Measurements from ENCODE around the gene CSK. TPM values are rescaled to one million over a fixed set of nuclear protein-coding genes. Genes with fewer than 3 reads are reported as not detected.

CSK gene
- total RNA-seq, 3 donors from 2014 or later (not counting 1 experiment from before 2014, with no cell fraction given), result 282 to 334 (median 287) TPM

DNA sequence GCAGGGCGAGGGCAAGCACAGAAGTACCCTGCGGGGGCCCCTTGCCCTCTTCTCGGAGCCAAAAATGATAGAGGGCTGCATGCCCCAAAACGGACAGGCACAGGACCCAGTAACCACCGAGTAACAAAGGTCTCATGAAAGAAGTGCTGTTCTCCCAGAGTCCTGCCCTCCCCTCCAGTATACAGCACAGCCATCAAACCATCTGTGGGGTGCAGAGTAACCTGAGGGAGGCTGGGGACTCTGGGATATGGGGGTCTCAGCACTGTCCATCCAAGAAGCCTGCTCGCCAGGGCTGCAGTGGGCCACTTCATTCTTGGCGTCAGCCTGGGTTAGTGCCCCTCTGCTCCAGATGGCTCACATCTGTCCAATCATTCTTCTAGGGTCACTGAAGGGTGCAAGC lies 55.0 kb downstream of the CSK start:
- Mint-ChIP-seq H3K27me3 (ENCODE audit: low read depth in 2 of 2) (no peaks in the 10 kb centered on the region), H3K27ac (no peak overlapping the region), H3K36me3 (no peaks in the 10 kb centered on the region), H3K4me1 (peaks cover 4 to 22% of the 10 kb centered on the region in 2 donors), H3K4me3 (no peak overlapping the region), H3K9me3 (no peaks in the 10 kb centered on the region)
- TF ChIP-seq, protein P1, sequence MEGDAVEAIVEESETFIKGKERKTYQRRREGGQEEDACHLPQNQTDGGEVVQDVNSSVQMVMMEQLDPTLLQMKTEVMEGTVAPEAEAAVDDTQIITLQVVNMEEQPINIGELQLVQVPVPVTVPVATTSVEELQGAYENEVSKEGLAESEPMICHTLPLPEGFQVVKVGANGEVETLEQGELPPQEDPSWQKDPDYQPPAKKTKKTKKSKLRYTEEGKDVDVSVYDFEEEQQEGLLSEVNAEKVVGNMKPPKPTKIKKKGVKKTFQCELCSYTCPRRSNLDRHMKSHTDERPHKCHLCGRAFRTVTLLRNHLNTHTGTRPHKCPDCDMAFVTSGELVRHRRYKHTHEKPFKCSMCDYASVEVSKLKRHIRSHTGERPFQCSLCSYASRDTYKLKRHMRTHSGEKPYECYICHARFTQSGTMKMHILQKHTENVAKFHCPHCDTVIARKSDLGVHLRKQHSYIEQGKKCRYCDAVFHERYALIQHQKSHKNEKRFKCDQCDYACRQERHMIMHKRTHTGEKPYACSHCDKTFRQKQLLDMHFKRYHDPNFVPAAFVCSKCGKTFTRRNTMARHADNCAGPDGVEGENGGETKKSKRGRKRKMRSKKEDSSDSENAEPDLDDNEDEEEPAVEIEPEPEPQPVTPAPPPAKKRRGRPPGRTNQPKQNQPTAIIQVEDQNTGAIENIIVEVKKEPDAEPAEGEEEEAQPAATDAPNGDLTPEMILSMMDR (IDR thresholded peaks at IDR 0.05), result no peak
- no peak overlapping the region for H3K27ac ChIP-seq (ENCODE audit: low read length)
- WGBS (ENCODE audit: insufficient coverage), result 96% methylated on average over 7 of the region's 7 CpGs
- H3K27me3 ChIP-seq (ENCODE audit: control insufficient read depth, insufficient read depth, low read length), result no peaks in the 10 kb centered on the region
- ATAC-seq (no peak), DNase-seq (no peak)
- no peak overlapping the region for H3K4me3 ChIP-seq (ENCODE audit: low read length)
- no peaks in the 10 kb centered on the region for H3K9me3 ChIP-seq (ENCODE audit: control insufficient read depth, insufficient read depth, low read length)
- H3K4me1 ChIP-seq (ENCODE audit: control insufficient read depth, insufficient read depth, low read length), result peaks cover 7% of the 10 kb centered on the region
- intact Hi-C loops (cut with micrococcal nuclease), result no loop called here
- peaks cover 6% of the 10 kb centered on the region for H3K36me3 ChIP-seq (ENCODE audit: control insufficient read depth, insufficient read depth, low read length)

DNA sequence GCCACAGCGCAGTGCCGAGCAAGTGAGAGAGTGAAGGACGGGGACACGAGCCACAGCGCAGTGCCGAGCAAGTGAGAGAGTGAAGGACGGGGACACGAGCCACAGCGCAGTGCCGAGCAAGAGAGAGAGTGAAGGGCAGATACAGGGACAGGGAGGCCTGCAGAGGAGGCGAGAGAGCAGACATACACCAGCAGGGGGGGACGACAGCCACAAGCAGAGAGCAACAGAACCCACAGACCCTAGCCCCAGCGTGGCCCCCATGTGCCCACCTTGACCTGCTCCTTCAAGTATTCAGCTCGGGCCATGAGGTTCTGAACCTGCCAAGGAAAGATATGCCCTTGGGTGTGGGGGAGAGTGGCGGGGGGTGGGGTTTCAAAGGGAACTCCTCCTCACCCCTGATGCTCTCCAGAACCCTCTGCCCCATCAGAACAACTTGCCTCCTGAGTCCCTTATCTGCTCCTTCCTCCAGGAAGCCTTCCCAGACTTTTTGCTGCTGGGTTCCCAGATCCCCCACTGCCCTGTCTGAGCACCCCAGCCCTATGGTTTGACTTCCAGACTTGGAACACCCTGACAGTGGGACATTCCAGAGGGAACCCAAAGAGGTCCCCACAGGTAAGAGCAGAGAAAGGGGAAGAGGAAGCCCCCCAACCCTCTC lies 55.7 kb downstream of the CSK start:
- Histone ChIP-seq H3K27me3 (ENCODE audit: control insufficient read depth, insufficient read depth, low read length) (no peaks in the 10 kb centered on the region), H3K27ac (ENCODE audit: low read length) (no peak overlapping the region), H3K36me3 (ENCODE audit: control insufficient read depth, insufficient read depth, low read length) (peaks cover 6% of the 10 kb centered on the region), H3K9me3 (ENCODE audit: control insufficient read depth, insufficient read depth, low read length) (no peaks in the 10 kb centered on the region), H3K4me1 (ENCODE audit: control insufficient read depth, insufficient read depth, low read length) (peaks cover 14% of the 10 kb centered on the region), H3K4me3 (ENCODE audit: low read length) (no peak overlapping the region)
- no peak overlapping the region for H3K4me3 Mint-ChIP-seq
- no peaks in the 10 kb centered on the region for H3K9me3 Mint-ChIP-seq
- no peaks in the 10 kb centered on the region for H3K36me3 Mint-ChIP-seq
- no peak overlapping the region for H3K27ac Mint-ChIP-seq
- H3K4me1 Mint-ChIP-seq, result peaks cover 4 to 27% of the 10 kb centered on the region in 2 donors
- ATAC-seq (no peak), DNase-seq (no peak)
- intact Hi-C loops (cut with micrococcal nuclease), result no loop called here
- no peaks in the 10 kb centered on the region for H3K27me3 Mint-ChIP-seq (ENCODE audit: low read depth in 2 of 2)
- 89% methylated on average over 14 of the region's 15 CpGs for WGBS (ENCODE audit: insufficient coverage)
- TF ChIP-seq, protein P1 (IDR thresholded peaks at IDR 0.05), result no peak

DNA sequence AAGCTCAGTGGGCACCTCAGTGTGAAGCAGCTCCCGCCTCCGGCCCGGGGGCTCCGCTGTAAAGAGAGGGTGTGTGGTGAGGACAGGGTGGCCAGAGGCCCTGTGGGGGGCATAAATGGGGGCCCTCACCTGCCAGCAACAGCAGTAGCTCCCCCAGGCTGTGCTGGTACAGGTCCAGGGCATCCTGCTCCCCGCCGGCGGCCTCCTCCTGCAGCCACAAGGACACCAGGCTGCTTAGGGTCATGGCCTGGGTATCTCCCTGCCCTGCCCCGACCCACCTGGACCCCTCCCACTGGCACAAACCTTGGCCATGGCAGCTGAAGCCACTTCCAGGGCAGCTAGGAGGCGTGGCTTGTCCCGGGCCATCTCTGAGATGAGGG lies 56.2 kb downstream of the CSK start:
- Mint-ChIP-seq H3K4me1 (peaks cover 4 to 32% of the 10 kb centered on the region in 2 donors), H3K4me3 (no peak overlapping the region), H3K9me3 (no peaks in the 10 kb centered on the region), H3K36me3 (no peaks in the 10 kb centered on the region), H3K27ac (no peak overlapping the region), H3K27me3 (ENCODE audit: low read depth in 2 of 2) (no peaks in the 10 kb centered on the region)
- DNase-seq, result no peak
- peaks cover 6% of the 10 kb centered on the region for H3K36me3 ChIP-seq (ENCODE audit: control insufficient read depth, insufficient read depth, low read length)
- WGBS (ENCODE audit: insufficient coverage), result 94% methylated on average over 10 of the region's 10 CpGs
- H3K27me3 ChIP-seq (ENCODE audit: control insufficient read depth, insufficient read depth, low read length), result no peaks in the 10 kb centered on the region
- no peak overlapping the region for H3K27ac ChIP-seq (ENCODE audit: low read length)
- H3K4me1 ChIP-seq (ENCODE audit: control insufficient read depth, insufficient read depth, low read length), result peaks cover 16% of the 10 kb centered on the region
- intact Hi-C loops (cut with micrococcal nuclease), result no loop called here
- H3K9me3 ChIP-seq (ENCODE audit: control insufficient read depth, insufficient read depth, low read length), result no peaks in the 10 kb centered on the region
- TF ChIP-seq, protein P1 (IDR thresholded peaks at IDR 0.05), result no peak
- ATAC-seq, result no peak
- no peak overlapping the region for H3K4me3 ChIP-seq (ENCODE audit: low read length)

All from natural killer cell (primary cell).